GM12865 (cell line): ENCODE data around the gene CFTR.

Source experiments
- DNase-seq: peaks from one replicate; pipeline ENCODE4 v3.0.0; 2010; ENCODE audit warnings: low read depth
- H3K4me3 ChIP-seq: 2 replicates; pipeline ENCODE4 v1.5.1; 2011; ENCODE audit warnings: mild to moderate bottlenecking, low read depth, low read length, control low read depth
- CTCF ChIP-seq: IDR thresholded peaks from 2 replicates; pipeline ENCODE4 v1.5.1; 2011; ENCODE audit warnings: low read length, control low read depth, low read depth, inconsistent platforms; ENCODE audit not compliant: insufficient read depth; ENCODE audit errors: missing control alignments

Gene CFTR

DNA sequence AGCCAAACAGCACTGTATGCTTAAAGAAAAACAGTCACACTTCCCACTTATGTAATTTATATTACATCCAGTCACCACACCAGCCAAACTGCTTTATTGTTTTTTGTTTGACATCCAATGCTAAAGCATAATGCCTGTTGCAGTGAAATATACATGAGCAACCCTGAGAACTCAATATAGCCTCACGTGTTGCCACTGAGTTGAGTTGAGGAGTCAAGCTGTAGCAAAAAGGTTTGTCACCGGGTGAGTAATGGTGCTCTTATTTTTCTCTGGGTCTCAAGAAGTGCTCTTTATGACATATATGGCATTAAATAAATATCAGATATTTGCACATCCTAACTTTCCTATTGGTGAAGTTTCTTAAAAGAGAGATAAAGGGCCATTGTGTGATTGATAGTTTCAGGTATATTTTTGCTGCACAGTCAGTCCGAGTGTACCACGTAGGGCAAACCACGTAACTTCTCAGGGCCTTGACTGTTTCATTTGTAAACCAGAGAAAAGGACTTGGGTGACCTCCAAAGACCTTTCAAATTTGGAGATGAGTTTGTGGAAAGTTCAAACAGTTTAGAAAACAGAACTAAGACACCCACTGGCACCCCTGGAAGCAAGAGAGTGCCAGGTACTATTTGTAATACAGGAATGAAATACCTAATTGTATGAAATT is 168.5 kb downstream of the CFTR start:
- no peak overlapping the region for H3K4me3 ChIP-seq
- DNase-seq: no peak
- TF ChIP-seq CTCF: no peak

DNA sequence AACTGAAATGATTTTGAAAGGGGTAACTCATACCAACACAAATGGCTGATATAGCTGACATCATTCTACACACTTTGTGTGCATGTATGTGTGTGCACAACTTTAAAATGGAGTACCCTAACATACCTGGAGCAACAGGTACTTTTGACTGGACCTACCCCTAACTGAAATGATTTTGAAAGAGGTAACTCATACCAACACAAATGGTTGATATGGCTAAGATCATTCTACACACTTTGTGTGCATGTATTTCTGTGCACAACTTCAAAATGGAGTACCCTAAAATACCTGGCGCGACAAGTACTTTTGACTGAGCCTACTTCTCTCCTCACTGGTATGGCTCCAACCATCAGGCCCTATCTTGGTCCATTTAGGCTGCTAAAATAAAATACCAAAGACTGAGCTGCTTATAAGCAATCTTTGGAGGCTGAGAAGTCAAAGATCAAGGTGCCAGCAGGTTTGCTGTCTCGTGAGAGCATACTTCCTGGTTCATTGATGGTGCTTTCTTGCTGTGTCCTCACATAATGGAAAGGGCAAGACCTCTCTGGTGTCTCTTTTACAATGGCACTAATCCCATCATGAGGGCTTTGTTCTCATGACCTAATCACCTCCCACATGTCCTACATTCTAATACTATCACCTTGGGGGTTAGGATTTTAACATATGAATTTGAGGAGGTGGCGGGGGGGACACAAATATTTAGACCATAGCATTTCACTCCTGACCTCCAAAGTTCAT is 173.3 kb downstream of the CFTR start:
- H3K4me3 ChIP-seq: no peak overlapping the region
- no peak for DNase-seq
- no peak for TF ChIP-seq CTCF

DNA sequence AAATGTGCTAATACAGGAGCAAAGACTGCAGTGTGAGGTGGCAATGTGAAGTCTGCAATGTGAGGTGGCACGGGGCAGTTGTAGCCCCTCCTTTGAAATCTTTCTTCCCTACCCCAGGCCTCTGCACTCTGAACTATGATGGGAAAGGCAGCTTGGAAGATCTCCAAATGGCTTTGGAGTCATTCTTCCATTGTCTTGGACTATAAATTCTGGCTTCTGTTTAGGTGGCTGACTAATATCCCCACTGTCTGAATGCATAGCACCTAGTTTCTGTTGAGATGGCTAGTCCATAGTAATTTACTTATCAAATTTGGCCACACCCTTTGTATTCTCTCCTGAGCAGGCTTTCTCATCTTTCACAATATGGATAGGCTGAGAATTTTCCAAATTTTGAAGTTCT is 175.0 kb downstream of the CFTR start:
- H3K4me3 ChIP-seq: no peak overlapping the region
- no peak for DNase-seq

GRCh38 chr7:117656806-117657205 is 177.0 kb downstream of the CFTR start:
- DNase-seq: no peak
- no peak for TF ChIP-seq CTCF
- no peak overlapping the region for H3K4me3 ChIP-seq

More for the DNA sequence above, 175.0 kb downstream of the CFTR start:
- TF ChIP-seq CTCF: no peak

DNA sequence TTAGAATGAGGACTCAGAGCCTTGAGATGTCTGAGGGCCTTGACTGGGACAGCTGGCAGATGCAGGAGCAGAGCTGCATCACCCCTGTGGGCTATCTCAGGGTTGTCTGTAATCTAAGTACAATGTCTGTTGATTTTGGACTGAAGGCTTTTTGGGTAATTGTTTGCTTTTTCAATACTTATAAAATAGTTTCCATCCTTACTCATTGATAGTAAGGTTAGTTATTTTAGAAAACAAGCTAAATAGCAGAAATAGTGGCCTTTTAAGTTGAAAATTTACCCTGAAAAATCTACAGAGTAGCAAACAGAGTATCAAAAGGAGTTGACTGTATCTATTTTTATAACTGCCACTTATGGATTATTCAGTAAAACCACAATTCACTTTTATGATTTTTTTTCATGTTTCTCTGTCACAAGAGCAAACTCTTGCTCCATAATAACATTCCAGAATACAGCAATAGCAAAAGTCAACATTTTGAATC is 179.7 kb downstream of the CFTR start:
- no peak for TF ChIP-seq CTCF

DNA sequence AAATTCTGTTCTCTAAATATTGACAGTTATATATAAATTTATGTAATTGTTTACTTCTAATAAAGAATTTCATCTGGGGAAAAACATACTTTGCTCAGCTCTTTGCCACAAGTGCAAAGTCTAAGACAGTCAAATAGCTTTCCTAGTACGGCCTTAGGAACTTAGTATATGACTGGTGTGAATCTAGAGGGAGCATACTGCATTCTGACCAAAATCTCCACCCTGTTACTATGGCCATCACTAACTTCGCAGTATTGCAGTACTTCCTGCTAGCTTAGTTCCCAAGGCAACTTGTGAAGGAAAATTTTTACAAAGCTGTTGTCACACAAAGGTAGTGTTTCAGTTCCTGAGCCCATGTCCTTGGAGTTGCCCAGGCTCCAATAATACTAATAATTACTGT is 181.5 kb downstream of the CFTR start:
- DNase-seq: no peak
- no peak for TF ChIP-seq CTCF

More for the DNA sequence above, 179.7 kb downstream of the CFTR start:
- DNase-seq: no peak
- H3K4me3 ChIP-seq: no peak overlapping the region

More for the DNA sequence above, 181.5 kb downstream of the CFTR start:
- H3K4me3 ChIP-seq: no peak overlapping the region
